B cell (primary cell): ENCODE measurements around the gene ATAD2B. TPM values are rescaled to one million over a fixed set of nuclear protein-coding genes. Genes with fewer than 3 reads are reported as not detected.

Source experiments
- ATAC-seq: fragments of 200-7000 bp; cut with Tn5 transposase; one replicate; pipeline ENCODE4 v1.10.0; 2021; ENCODE audit warnings: low read depth, mild to moderate bottlenecking, moderate number of reproducible peaks, moderate library complexity
- CTCF ChIA-PET: fragments of 350-600 bp; sonication (Branson Sonifier 250); formaldehyde crosslinking; loops from one replicate; lab custom pipeline; 2021; ENCODE audit warnings: antibody characterized with exemption, inconsistent platforms; lab: Charles Lee
- POLR2A ChIA-PET: fragments of 350-600 bp; sonication (Branson Sonifier 250); formaldehyde crosslinking; loops from one replicate; lab custom pipeline; 2021; ENCODE audit warnings: antibody characterized with exemption; lab: Charles Lee
- DNase-seq: peaks from one replicate; pipeline ENCODE4 v3.0.0; 2013
- H2AFZ ChIP-seq: 2 replicates; pipeline ENCODE4 v1.6.1; 2012; ENCODE audit warnings: mild to moderate bottlenecking, low read depth, low read length; ENCODE audit not compliant: insufficient read depth, poor library complexity, severe bottlenecking
- H3K27ac ChIP-seq, 2 donors: 1 replicate in 1 of 2; 2 replicates in 1 of 2; pipeline ENCODE4 v1.5.1; 2012 to 2013; ENCODE audit warnings: low read length in 2 of 2, mild to moderate bottlenecking in 2 of 2, moderate library complexity in 1 of 2
- H3K27me3 ChIP-seq, 4 experiments: fragments of 200-600 bp in 1 of 4; sonication (generic) in 1 of 4; replicated peaks in 1 of 4; 1 replicate in 2 of 4; 2 replicates in 2 of 4; pipeline versions ENCODE4 v1.6.1 to v1.7.0; 2013 to 2016; ENCODE audit warnings: low read length in 3 of 4, mild to moderate bottlenecking in 2 of 4, mixed read lengths in 1 of 4, moderate library complexity in 1 of 4; ENCODE audit not compliant: insufficient read depth in 4 of 4, control insufficient read depth in 3 of 4; ENCODE audit errors: control extremely low read depth in 1 of 4
- H3K36me3 ChIP-seq, 2 experiments: replicated peaks in 1 of 2; 1 replicate in 1 of 2; 2 replicates in 1 of 2; pipeline versions ENCODE4 v1.6.1 to v1.7.1; 2013; ENCODE audit warnings: low read length in 1 of 2; ENCODE audit not compliant: insufficient read depth in 2 of 2, control insufficient read depth in 1 of 2; ENCODE audit errors: control extremely low read depth in 1 of 2, extremely low read depth in 1 of 2
- H3K4me1 ChIP-seq, 2 donors: fragments of 200-600 bp in 1 of 2; sonication (generic) in 1 of 2; 1 replicate in 1 of 2; 2 replicates in 1 of 2; pipeline versions ENCODE4 v1.5.1 to v1.6.1; 2013 to 2017; ENCODE audit warnings: low read length in 2 of 2; ENCODE audit not compliant: control insufficient read depth in 2 of 2, insufficient read depth in 2 of 2
- H3K4me2 ChIP-seq: replicated peaks from 2 replicates; pipeline ENCODE3; 2012; ENCODE audit warnings: mild to moderate bottlenecking, low read depth, low read length; ENCODE audit not compliant: poor library complexity, severe bottlenecking
- H3K4me3 ChIP-seq, 5 experiments: fragments of 200-600 bp in 1 of 5; sonication (generic) in 1 of 5; 1 replicate in 3 of 5; 2 replicates in 2 of 5; pipeline versions ENCODE4 v1.5.1 to v1.7.0; 2011 to 2016; ENCODE audit warnings: low read length in 4 of 5, mild to moderate bottlenecking in 4 of 5, low read depth in 2 of 5, control low read depth in 1 of 5, moderate library complexity in 1 of 5; ENCODE audit not compliant: insufficient read depth in 1 of 5; ENCODE audit errors: control extremely low read depth in 1 of 5, extremely low read depth in 1 of 5
- H3K79me2 ChIP-seq: fragments of 200-600 bp; sonication (generic); one replicate; pipeline ENCODE4 v1.6.0; 2016; ENCODE audit warnings: low read length; ENCODE audit not compliant: control insufficient read depth, insufficient read depth
- H3K9ac ChIP-seq: fragments of 200-600 bp; sonication (generic); 2 replicates; pipeline ENCODE4 v1.6.1; 2017; ENCODE audit warnings: mild to moderate bottlenecking, low read length, moderate library complexity
- H3K9me3 ChIP-seq, 3 donors: one replicate each; pipeline versions ENCODE4 v1.6.1 to v1.7.1; 2013; ENCODE audit warnings: low read length in 2 of 3; ENCODE audit not compliant: control insufficient read depth in 2 of 3, insufficient read depth in 1 of 3; ENCODE audit errors: control extremely low read depth in 1 of 3
- H4K20me1 ChIP-seq: 2 replicates; pipeline ENCODE4 v1.6.0; 2012; ENCODE audit warnings: mild to moderate bottlenecking, low read length; ENCODE audit not compliant: insufficient read depth, control insufficient read depth, poor library complexity, severe bottlenecking
- H3K27ac Mint-ChIP-seq: one replicate; pipeline ENCODE4 v1.8.0; 2021; ENCODE audit warnings: mixed read lengths
- H3K27me3 Mint-ChIP-seq: one replicate; pipeline ENCODE4 v1.8.0; 2021; ENCODE audit warnings: mixed read lengths
- H3K4me1 Mint-ChIP-seq: one replicate; pipeline ENCODE4 v1.8.0; 2021; ENCODE audit warnings: mixed read lengths
- H3K4me3 Mint-ChIP-seq: one replicate; pipeline ENCODE4 v1.8.0; 2021; ENCODE audit warnings: mixed read lengths
- H3K9me3 Mint-ChIP-seq: one replicate; pipeline ENCODE4 v1.8.0; 2022; ENCODE audit warnings: mixed read lengths; ENCODE audit not compliant: insufficient read depth
- EZH2 ChIP-seq: IDR thresholded peaks from 2 replicates; pipeline ENCODE4 v1.6.1; 2012; ENCODE audit warnings: borderline replicate concordance, low read depth, mild to moderate bottlenecking, moderate library complexity, low read length; ENCODE audit not compliant: insufficient read depth, poor library complexity, severe bottlenecking
- WGBS: methylation state at CpG from one replicate; pipeline ENCODE4 v1.1.5; 2013; ENCODE audit warnings: missing lambda C conversion rate; ENCODE audit not compliant: insufficient coverage; 5-methylcytosine and 5-hydroxymethylcytosine counted together
- intact Hi-C: fragments of 100-400 bp; cut with micrococcal nuclease; formaldehyde crosslinking; loops from one replicate; pipeline ENCODE4 v1.10.0; 2022
- polyA plus RNA-seq: library from polyadenylated mRNA; depleted of rRNA; stranded (reverse); fragments of >200 nt; gene quantifications from 2 replicates; pipeline ENCODE4 v1.2.3, GENCODE V29; 2012
- total RNA-seq, 2 donors: library from RNA; stranded (reverse); fragments of 120-200 nt in 1 of 2; gene quantifications; 1 replicate in 1 of 2; 2 replicates in 1 of 2; pipeline versions ENCODE4 v1.2.3 to v1.2.4, GENCODE V29; 2013 to 2022
- TF ChIP-seq, protein P1 (sequence below): fragments of 200-600 bp; IDR thresholded peaks from one replicate; pipeline ENCODE4 v1.8.0; 2022; ENCODE audit warnings: antibody characterized with exemption, mild to moderate bottlenecking

Gene ATAD2B
- total and polyA plus RNA-seq, 2 donors (not counting 1 experiment from before 2014, with no cell fraction given) = 5.1 to 90.8 TPM

DNA sequence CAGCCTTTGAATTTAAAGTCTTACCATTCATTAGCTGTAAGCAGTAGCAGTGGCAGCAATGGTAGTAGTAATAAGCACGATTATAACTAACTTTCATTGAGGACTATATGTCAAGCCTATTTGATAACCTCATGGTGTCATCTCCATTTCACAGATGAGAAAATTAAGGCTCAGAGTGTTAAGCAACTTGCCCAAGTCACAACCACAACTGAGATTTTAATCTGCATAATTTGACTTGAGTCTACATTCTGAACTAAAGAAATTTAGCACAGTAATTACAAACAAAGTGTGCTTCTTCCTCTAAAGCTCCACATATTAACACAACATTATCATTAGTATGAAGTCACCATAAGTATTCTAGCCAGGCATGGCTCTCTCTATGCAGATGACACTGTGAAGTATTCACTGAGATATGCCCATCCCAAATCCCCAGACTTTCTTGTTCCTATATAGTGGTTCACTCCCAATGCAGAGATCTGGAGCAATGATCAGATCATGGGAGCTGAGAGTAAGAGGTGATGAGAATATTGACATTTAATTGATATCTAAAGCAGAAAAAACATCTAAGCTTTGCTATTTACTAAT is 120.2 kb downstream of the ATAD2B start:
- ChIA-PET CTCF (no interaction called here), POLR2A (no interaction called here)
- no peaks in the 10 kb centered on the region for H3K79me2 ChIP-seq
- no peaks in the 10 kb centered on the region for H3K9me3 ChIP-seq
- no peaks in the 10 kb centered on the region for H3K4me1 ChIP-seq
- no peak overlapping the region for H2AFZ ChIP-seq
- ATAC-seq = no peak
- intact Hi-C loops = no loop called here
- H3K27me3 ChIP-seq = no peaks in the 10 kb centered on the region
- no peak for TF ChIP-seq EZH2
- TF ChIP-seq, protein P1, sequence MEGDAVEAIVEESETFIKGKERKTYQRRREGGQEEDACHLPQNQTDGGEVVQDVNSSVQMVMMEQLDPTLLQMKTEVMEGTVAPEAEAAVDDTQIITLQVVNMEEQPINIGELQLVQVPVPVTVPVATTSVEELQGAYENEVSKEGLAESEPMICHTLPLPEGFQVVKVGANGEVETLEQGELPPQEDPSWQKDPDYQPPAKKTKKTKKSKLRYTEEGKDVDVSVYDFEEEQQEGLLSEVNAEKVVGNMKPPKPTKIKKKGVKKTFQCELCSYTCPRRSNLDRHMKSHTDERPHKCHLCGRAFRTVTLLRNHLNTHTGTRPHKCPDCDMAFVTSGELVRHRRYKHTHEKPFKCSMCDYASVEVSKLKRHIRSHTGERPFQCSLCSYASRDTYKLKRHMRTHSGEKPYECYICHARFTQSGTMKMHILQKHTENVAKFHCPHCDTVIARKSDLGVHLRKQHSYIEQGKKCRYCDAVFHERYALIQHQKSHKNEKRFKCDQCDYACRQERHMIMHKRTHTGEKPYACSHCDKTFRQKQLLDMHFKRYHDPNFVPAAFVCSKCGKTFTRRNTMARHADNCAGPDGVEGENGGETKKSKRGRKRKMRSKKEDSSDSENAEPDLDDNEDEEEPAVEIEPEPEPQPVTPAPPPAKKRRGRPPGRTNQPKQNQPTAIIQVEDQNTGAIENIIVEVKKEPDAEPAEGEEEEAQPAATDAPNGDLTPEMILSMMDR = no peak
- H3K9ac ChIP-seq = no peak overlapping the region
- no peak for DNase-seq
- H3K27me3 Mint-ChIP-seq = no peaks in the 10 kb centered on the region
- no peaks in the 10 kb centered on the region for H3K9me3 Mint-ChIP-seq
- H3K27ac ChIP-seq = no peak overlapping the region
- H3K4me2 ChIP-seq = no peak overlapping the region
- no peaks in the 10 kb centered on the region for H3K4me1 Mint-ChIP-seq
- H3K4me3 ChIP-seq = no peak overlapping the region
- H3K4me3 Mint-ChIP-seq = no peak overlapping the region
- peaks cover under 1% of the 10 kb centered on the region for H4K20me1 ChIP-seq
- no peak overlapping the region for H3K27ac Mint-ChIP-seq
- 80% methylated on average over 1 of the region's 1 CpG for WGBS
- peaks cover 1 to 29% of the 10 kb centered on the region in 2 experiments for H3K36me3 ChIP-seq

DNA sequence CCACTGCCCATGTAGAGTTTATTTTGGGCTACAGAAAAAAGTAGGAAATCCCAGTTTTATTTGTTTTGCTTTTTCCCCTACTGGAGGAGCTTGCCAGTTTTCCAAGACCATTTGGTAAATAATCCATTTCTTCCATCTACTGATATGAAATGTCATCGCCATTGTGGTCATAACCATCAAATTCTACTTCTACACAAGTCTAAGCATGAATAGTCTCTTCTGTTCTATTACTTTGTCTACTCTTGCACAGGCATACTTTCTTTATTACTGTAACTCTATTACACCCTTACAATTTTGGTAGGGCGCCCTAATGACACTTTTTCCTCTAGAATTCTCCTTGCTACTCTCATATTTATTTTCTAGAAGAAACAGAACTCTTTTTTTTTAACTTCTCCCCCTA is 120.7 kb downstream of the ATAD2B start:
- Mint-ChIP-seq H3K27me3 (no peaks in the 10 kb centered on the region), H3K4me1 (no peaks in the 10 kb centered on the region), H3K4me3 (no peak overlapping the region), H3K9me3 (no peaks in the 10 kb centered on the region), H3K27ac (no peak overlapping the region)
- Histone ChIP-seq H3K36me3 (peaks cover 1 to 29% of the 10 kb centered on the region in 2 experiments), H3K4me2 (no peak overlapping the region), H4K20me1 (no peaks in the 10 kb centered on the region), H2AFZ (no peak overlapping the region), H3K79me2 (no peaks in the 10 kb centered on the region), H3K9me3 (no peaks in the 10 kb centered on the region), H3K27ac (no peak overlapping the region), H3K9ac (no peak overlapping the region), H3K4me3 (no peak overlapping the region), H3K27me3 (no peaks in the 10 kb centered on the region), H3K4me1 (no peaks in the 10 kb centered on the region)
- POLR2A ChIA-PET = no interaction called here
- no peak for DNase-seq
- no peak for ATAC-seq
- WGBS = 100% methylated on average over 1 of the region's 2 CpGs
- TF ChIP-seq, protein P1 = no peak
- TF ChIP-seq EZH2 = no peak
- CTCF ChIA-PET = no interaction called here
- intact Hi-C loops = no loop called here
